Erythroblast (primary cell): Measurements from ENCODE around the gene LRRN3.

Experiments used
- GATA1 ChIP-seq: IDR thresholded peaks from 2 replicates; pipeline ENCODE4 v1.6.1; 2011; ENCODE audit warnings: low read depth, mild to moderate bottlenecking, control low read depth, low read length, moderate library complexity
- POLR2A ChIP-seq: IDR thresholded peaks from 2 replicates; pipeline ENCODE4 v1.6.1; 2011; ENCODE audit warnings: mild to moderate bottlenecking, low read length

DNA sequence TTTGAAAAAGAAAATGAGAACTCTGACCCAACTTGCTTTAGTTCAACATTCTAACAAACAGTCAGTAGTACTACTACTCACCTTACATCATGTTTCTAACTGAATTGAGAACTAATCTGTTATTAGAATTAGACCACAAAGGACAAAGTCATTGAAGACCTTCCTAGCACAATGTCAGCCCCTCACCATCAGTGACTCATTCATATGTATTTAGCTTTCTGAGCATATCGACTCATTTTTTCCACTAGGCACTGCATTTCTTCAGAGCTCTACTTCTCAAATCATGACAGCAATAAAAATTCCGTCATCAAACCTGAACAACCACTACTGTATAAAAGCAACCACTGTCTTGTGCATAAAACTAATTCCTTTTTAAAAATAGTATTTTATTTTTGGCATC is 4.4 kb upstream of the LRRN3 start:
- no peak for TF ChIP-seq POLR2A
- TF ChIP-seq GATA1 = no peak
